GM18502 (cell line): ENCODE results near the gene ZNF148.
A peak's percentile ranks its signal among the peaks of the same experiment; 100 is the strongest.
"Not testable (repeated sequence)": the region's sequence is repeated elsewhere in the genome, so short reads cannot be mapped to it uniquely, and the experiment has no call there.

Experiments used
- ATAC-seq: cut with Tn5 transposase; IDR thresholded peaks from one replicate; pipeline ENCODE4 v1.9.1; 2021; ENCODE audit warnings: mild to moderate bottlenecking; ENCODE audit not compliant: unreplicated experiment, poor library complexity

The ZNF148 gene

DNA sequence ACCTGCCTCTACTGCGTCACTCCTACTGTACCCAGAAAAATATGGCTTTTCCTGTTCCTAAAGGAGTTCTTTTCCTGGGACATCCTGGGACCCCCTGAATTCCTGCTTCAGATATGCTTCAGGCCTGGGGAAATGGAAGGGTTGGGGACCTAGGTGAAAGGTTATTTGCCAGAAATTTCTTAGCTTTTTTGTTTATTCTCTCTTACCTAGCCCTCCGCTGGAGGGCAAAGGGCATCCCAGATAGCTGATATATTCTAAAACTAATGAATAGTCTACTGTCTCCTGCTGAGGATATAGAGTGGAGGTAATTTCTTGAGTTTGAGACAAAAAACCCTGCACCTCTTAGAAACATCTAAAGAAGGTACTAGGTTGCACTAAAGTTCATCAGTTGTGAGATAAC lies 3.6 kb upstream of the ZNF148 start:
- ATAC-seq = no peak

- no peak for ATAC-seq
These were observed 990 bp upstream of the ZNF148 start for GRCh38 chr3:125375950-125376679.

- peak; percentile 35 for ATAC-seq
These were observed 577 bp downstream of the ZNF148 start for GRCh38 chr3:125374501-125374995.

GRCh38 chr3:125367403-125368230 lies 7.5 kb downstream of the ZNF148 start:
- ATAC-seq = no peak

DNA sequence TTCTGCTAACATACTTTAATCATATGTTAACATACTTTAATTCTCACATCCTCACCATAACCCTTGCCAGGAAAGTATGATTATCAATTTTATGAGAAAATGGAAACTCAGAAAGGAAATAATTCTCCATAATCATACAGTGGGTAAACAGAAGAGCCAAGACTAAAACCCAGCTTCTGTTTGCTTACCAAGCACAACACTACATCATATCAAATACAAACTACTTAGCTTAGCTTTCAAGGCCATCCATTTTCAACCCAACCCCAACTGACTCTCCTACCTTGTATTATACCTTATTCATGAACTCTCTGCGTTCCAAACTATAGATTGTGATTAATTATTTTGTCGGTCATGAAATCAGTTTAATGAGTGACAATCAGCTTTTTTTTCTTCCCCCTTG lies 9.0 kb downstream of the ZNF148 start:
- ATAC-seq = no peak

DNA sequence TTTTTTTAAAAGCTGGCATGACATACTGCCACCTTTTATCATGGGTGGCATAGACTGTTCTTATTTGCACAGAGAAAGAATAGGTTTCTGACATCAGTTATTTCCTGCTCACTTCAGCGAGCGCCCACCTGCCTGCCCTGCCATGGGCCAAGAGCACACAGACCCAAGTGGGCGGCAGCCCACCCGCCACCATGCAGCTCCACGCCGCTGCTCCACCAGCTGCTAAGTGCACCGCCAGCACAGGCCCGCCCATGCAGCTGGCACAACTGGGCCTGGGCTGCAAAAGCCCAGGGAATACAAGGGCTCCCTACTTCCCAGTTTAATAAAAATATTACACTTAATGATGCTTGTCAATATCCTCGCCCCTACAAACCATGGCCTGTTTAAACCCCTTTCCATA lies 15.4 kb downstream of the ZNF148 start:
- ATAC-seq = no peak

DNA sequence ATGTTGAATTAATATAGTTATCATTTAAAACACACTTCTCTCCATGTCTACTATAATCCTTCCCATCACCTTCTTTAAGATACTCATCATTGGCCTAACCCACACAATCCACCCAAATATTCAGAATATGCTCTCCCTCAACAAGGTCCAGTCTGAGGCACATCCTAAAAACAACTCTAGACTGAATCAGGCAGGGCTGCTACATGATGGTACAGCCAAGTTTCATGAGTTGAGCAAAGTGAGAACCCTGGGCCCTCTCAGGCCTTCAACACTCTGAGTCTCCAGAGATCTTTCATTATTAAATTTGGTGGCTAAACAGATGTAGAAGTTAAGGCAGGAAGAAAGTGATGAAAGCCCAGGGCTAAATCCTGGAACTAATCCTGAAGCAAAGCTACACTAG lies 16.2 kb downstream of the ZNF148 start:
- no peak for ATAC-seq

GRCh38 chr3:125357837-125358236 lies 17.3 kb downstream of the ZNF148 start:
- ATAC-seq = no peak

DNA sequence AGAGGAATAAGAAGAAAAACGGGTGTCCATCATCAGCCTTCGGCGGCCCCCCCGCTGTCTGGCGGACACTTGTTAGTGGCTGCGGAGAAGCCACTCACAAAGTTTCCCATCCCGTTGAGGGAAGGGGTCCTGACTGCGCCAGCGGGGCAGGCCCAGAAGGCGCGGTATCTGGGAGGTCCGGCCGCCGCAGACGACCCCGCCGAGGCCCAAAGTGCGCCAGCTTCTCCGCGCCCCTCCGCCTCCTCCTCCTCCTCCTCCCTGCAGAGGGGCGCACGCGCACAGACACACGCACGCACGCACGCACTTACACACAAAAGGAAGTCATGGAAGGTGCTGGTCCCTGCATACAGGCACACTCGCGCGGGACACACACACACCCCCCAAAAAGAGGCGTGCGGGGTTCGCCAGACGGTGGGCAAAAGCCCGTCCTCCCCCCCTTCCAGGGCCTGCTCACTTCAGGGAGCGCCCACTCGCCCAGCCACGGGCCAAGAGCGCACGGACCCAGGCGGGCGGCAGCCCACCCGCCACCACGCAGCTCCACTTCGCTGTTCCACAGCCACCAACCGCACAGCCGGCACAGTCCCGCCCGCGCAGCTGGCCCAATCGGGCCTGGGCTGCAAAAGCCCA lies 18.0 kb downstream of the ZNF148 start:
- peak; percentile 72 for ATAC-seq

DNA sequence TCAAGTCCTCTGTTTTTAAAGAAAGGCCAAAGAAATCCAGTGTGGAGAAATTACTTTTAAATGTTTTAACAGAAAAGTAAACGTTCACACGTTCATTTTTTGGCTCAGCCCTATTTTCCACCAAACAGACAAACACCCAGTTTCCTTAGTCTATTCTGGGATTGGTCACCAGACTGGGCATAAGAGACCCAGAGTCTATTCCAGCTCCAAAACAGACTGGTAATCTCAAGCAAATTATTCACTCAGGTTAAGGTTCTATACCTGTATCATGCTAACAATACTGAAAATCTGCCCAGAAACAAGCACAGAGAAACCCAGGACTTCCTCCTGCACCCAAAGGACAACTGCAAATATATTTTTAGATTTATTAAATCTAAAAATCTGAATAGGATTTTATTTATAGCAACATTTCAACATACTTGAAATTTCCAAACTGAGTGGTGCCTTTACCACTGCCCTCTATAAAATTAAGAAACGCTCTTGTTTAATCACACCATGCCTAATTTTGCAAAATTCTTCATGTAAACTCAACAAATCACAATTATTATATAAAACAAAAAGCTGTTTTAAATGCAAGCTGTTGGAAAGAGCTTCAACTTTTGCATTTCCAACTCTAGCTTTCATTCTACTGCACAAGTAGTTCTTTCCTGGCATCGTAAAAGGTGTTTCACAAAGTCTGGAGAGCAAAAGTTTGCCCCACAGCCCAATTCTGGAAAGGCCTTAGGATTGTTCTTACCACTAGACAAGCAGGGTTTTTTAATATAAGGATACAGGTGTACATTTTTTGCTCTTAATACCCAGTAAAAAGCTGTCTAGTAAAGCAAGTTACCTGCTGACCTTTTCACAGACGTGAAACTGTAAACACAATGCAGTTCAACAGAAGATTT lies 18.7 kb downstream of the ZNF148 start:
- ATAC-seq = no peak

DNA sequence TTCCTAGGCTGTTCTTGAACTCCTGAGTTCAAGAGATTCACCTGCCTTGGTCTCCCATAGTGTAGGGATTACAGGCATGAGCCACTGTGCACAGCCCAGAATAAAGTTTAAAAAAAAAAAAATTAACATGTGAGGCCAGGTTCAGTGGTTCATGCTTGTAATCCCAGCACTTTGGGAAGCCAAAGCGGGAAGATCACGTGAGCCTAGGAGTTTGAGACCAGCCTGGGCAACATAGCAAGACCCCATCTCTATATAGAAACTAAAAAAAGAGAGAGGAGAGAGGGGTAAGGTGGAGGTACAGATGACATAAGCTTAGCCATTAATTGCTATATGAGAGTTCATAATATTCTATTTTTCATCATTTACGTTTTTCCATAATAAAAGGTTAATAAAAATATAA lies 21.5 kb downstream of the ZNF148 start:
- ATAC-seq = no peak

DNA sequence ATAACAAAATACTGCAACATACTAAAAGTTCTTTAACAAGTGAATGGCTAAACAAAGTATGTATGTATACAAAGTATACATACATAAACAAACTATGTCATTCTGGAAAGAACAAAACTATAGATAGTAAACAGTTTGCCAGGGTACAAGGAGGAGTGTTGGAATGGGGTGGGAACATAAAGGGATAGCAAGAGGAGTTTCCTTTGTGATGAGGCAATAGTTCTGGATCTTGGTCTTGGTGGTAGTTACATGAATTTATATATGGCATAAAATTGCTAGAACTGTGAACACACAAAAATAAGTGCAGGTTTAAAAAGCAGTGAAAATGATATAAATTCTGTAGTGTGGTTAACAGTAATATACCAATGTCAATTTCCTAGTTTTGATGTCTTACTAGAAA lies 22.0 kb downstream of the ZNF148 start:
- ATAC-seq = no peak

DNA sequence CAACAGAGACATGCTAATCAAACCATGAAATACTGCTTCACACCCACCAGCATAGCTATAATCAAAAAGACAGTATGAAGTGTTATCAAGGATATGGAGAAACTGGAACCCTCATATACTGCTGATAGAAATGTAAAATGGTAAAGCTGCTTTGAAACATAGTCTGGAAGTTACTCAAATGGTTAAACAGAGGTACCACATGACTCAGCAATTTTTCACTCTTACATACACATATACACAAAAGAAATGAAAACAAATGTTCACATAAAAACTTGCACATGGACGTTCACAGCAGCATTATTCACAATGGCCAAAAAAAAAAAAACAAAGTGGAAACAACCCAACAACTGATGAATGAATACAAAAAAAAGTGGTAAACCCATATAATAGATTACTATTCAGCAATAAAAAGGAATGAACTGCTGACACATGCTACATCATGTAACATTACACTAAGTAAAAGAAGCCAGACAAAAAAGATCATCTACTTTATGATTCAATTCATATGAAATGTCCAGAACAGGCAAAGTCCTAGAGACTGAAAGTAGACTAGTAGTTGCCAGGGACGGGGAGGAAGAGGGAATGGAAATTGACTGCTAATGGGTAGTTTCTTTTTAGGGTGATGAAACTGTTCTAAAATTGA lies 23.2 kb downstream of the ZNF148 start:
- no peak for ATAC-seq

DNA sequence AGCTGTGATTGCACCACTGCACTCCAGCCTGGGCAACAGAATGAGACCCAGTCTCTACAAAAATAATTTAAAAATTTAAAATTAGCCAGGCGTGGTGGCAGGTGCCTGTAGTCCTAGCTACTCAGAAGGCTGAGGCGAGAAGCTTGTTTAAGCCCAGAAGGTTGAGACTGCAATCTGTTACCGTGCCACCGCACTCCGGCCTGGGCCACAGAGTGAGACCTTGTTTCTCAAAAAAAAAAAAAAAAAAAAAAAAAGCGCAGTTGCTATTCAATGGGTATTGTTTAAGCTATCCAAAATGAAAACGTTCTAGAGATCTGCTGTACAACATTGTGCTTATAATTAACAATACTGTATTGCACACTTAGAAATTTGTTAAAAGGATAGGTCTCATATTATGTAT lies 24.0 kb downstream of the ZNF148 start:
- no peak for ATAC-seq

DNA sequence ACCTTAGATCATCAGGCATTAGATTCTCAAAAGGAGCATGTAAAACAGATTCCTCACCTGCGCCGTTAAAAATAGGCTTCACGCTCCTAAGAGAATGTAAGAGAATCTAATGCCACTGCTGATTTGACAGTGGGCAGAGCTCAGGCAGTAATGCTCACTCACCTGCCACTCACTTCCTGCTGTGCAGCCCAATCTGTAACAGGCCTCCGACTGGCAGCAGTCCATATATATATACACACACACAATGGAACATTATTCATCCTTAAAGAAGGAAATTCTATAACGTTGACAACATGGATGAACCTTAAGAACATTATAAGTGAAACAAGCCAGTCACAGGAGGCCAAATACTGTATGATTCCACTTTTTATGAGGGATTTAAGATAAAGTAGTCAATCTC lies 24.5 kb downstream of the ZNF148 start:
- ATAC-seq = no peak

GRCh38 chr3:125349556-125350165 lies 25.5 kb downstream of the ZNF148 start:
- no peak for ATAC-seq

DNA sequence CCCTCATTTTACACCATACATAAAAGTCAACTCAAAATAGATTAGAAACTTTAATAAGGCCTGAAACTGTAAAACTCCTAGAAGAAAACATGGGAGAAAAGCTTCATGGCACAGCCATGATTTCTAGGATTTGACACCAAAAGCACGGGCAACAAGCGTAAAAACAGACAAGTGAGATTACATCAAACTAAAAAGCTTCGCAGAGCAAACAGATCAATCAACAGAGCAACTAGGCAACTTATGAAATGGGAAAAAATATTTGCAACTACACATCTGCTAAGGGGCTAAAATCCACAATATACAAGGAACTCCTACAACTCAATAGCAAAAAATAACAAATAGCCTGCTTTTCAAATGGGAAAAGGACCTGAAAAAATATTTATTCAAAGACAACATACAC lies 26.1 kb downstream of the ZNF148 start:
- no peak for ATAC-seq

DNA sequence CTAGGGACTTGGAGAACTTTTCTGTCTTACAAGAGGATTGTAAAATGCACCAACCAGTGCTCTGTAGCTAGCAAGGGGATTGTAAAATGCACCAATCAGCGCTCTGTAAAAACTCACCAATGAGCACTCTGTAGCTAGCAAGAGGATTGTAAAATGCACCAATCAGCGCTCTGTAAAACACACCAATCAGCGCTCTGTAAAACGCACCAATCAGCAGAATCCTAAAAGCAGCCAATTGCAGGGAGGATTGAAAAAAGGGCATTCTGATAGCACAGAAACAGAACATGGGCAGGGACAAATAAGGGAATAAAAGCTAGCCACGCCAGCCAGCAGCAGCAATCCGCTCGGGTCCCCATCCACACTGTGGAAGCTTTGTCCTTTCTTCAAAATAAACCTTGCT lies 31.8 kb downstream of the ZNF148 start:
- not testable (repeated sequence) for ATAC-seq

DNA sequence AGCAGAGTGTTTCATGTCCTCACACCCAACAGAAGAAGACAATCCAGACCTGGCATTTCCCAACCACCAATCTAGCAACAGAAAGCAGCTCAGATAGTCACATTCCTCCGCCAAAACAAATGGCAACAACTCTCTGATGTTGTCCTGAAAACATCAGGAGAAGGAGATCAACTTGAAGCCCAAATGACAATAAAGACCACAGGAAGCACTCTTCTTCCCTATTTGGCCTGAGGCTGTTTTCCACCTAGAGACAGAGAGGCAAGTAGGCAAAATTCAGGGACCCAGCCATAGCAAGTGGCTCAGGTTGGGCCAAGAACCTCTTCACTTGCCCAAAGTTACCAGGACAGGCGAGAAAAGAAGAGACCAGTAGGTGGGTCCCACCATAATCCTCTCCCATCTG lies 35.0 kb downstream of the ZNF148 start:
- no peak for ATAC-seq
